Measurements from ENCODE around the gene DOCK9.

DNA sequence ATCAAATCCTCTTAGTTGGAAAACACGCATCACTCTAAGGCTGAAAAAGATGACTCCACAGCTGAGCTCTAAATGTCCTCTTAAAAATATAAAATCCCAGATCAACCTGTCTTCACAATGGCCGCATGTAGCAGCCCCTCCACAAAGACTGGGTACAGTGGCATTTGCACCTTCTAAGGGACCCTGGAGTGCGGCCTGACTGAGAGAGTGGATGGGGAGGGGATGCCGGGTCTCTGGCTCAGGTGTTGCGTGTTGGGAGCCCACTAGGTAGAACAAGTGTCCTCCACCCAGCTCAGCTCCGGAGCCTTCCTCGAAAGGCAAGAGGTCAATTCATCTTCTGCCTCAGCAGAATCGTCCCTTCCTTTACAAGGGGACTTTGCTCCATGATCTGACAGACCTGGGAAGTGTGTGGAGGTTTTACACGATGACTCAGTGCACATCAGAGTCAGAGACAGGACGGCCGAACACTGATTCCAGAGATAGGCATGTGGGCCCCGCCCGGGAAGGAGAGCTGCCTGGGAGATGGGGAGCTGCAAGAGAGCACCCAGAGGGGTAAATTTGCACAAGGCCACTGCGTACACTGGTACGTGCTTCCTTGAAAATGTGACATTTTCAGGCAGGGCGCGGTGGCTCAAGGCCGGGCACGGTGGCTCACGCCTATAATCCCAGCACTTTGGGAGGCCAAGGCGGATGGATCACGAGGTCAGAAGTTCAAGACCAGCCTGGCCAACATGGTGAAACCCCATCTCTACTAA is 201.8 kb downstream of the DOCK9 start:
- TF ChIP-seq, protein P1, sequence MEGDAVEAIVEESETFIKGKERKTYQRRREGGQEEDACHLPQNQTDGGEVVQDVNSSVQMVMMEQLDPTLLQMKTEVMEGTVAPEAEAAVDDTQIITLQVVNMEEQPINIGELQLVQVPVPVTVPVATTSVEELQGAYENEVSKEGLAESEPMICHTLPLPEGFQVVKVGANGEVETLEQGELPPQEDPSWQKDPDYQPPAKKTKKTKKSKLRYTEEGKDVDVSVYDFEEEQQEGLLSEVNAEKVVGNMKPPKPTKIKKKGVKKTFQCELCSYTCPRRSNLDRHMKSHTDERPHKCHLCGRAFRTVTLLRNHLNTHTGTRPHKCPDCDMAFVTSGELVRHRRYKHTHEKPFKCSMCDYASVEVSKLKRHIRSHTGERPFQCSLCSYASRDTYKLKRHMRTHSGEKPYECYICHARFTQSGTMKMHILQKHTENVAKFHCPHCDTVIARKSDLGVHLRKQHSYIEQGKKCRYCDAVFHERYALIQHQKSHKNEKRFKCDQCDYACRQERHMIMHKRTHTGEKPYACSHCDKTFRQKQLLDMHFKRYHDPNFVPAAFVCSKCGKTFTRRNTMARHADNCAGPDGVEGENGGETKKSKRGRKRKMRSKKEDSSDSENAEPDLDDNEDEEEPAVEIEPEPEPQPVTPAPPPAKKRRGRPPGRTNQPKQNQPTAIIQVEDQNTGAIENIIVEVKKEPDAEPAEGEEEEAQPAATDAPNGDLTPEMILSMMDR (IDR thresholded peaks at IDR 0.05; ENCODE audit: extremely low read depth in 1 of 2, insufficient read depth in 1 of 2, low read depth in 1 of 2, low read length in 2 of 2), result no peak
- TF ChIP-seq POLR2A (IDR thresholded peaks at IDR 0.05; ENCODE audit: low read depth, low read length) (no peak), MAX (IDR thresholded peaks at IDR 0.05; ENCODE audit: insufficient read depth, insufficient read length) (no peak), POLR2AphosphoS5 (IDR thresholded peaks at IDR 0.05; ENCODE audit: insufficient read depth, low read depth, low read length) (no peak), JUN (IDR thresholded peaks at IDR 0.05; ENCODE audit: borderline replicate concordance, insufficient read depth, insufficient read length, low read depth) (no peak), MYC (IDR thresholded peaks at IDR 0.05; ENCODE audit: low read depth, low read length) (no peak), EZH2 (IDR thresholded peaks at IDR 0.05; ENCODE audit: borderline replicate concordance, low read depth, low read length, severe bottlenecking) (no peak), FOS (IDR thresholded peaks at IDR 0.05; ENCODE audit: borderline replicate concordance, insufficient read depth, low read length) (no peak)

Data from endothelial cell of umbilical vein (primary cell).